Astrocyte of the cerebellum (primary cell): ENCODE measurements around the gene NMRAL1.

Source experiments
- DNase-seq: peaks from one replicate; pipeline ENCODE4 v3.0.0-alpha.2; 2011; ENCODE audit warnings: low read depth
- H3K4me3 ChIP-seq: 2 replicates; pipeline ENCODE4 v1.5.1; 2011; ENCODE audit warnings: mild to moderate bottlenecking, low read depth, low read length, moderate library complexity
- CTCF ChIP-seq: IDR thresholded peaks from 2 replicates; pipeline ENCODE4 v1.5.1; 2012; ENCODE audit warnings: low read length, low read depth, moderate library complexity, mild to moderate bottlenecking; ENCODE audit errors: missing control alignments
- in situ Hi-C: cut with HindIII; loops from 2 replicates; pipeline ENCODE4 v1.10.0; 2017; ENCODE audit warnings: low sequenced_read_pairs

Gene NMRAL1

GRCh38 chr16:4461250-4462085, 13.0 kb downstream of the NMRAL1 start:
- no peak for DNase-seq
- no peak overlapping the region for H3K4me3 ChIP-seq
- in situ Hi-C loops = no loop called here
- no peak for TF ChIP-seq CTCF

- TF ChIP-seq CTCF = no peak
- in situ Hi-C loops = no loop called here
- DNase-seq = no peak
- no peak overlapping the region for H3K4me3 ChIP-seq
These were observed 13.5 kb downstream of the NMRAL1 start for GRCh38 chr16:4460936-4461249.

- in situ Hi-C loops = no loop called here
- no peak for DNase-seq
- no peak for TF ChIP-seq CTCF
- H3K4me3 ChIP-seq = no peak overlapping the region
These were observed 18.5 kb downstream of the NMRAL1 start for GRCh38 chr16:4455951-4456350.

- DNase-seq = no peak
- in situ Hi-C loops = no loop called here
- no peak for TF ChIP-seq CTCF
- H3K4me3 ChIP-seq = no peak overlapping the region
These were observed 19.3 kb downstream of the NMRAL1 start for GRCh38 chr16:4455081-4455480.

- no peak for TF ChIP-seq CTCF
- DNase-seq = no peak
- no peak overlapping the region for H3K4me3 ChIP-seq
- in situ Hi-C loops = no loop called here
These were observed 19.8 kb downstream of the NMRAL1 start for GRCh38 chr16:4454623-4455022.

- no peak overlapping the region for H3K4me3 ChIP-seq
- in situ Hi-C loops = no loop called here
- DNase-seq = no peak
- TF ChIP-seq CTCF = no peak
These were observed 21.8 kb downstream of the NMRAL1 start for GRCh38 chr16:4452674-4453073.
